Activated T-cell treated with anti-CD3 and anti-CD28 coated beads, Interleukin-2, amount 50 U/mL, for 1 hour (primary cell): Measurements from ENCODE around the gene TLR4.

ENCODE experiments used
- DNase-seq: peaks from one replicate; pipeline ENCODE4 v3.0.0-alpha.2; 2020

The TLR4 gene

DNA sequence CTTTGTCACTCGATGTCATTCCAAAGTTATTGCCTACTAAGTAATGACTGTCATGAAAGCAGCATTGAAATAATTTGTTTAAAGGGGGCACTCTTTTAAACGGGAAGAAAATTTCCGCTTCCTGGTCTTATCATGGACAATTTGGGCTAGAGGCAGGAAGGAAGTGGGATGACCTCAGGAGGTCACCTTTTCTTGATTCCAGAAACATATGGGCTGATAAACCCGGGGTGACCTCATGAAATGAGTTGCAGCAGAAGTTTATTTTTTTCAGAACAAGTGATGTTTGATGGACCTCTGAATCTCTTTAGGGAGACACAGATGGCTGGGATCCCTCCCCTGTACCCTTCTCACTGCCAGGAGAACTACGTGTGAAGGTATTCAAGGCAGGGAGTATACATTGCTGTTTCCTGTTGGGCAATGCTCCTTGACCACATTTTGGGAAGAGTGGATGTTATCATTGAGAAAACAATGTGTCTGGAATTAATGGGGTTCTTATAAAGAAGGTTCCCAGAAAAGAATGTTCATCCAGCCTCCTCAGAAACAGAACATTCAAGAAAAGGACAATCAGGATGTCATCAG is 11.3 kb downstream of the TLR4 start:
- DNase-seq = no peak

DNA sequence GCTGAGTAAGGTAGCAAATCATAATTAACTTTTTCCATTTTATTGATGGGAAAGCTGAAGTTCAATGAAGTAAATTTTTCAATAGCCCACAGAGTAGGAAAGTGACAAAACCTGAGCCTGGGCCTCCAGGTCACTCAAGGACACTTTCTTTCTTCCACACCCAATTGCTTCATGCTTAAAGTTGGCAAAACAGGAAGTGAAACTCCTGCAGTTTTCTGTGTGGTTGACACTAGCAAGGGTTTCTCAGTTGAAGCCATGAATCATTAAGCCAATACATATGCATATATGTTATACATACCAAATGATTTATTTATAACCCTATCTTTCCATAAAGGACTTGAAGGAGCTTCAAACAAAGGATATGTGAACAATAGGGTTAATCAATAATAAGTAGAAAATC is 13.9 kb downstream of the TLR4 start:
- no peak for DNase-seq

DNA sequence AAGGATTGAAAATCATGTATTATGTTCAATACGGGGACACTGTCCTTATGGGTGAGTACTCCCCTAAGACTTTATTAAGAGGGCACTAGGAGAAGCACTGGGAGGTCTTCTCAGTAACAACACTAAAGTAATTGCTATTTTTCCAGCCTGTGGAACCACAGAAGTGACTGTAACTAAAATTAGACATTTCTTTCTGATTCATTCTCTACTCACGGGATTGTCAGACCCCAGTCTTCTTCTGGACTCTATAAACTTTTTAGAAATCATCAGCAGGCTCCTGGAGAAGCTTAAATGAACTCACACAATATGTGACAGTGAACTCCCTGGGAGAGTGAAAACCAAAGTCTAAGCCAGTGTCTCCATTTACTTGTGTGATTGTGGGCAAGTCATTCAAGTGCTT is 14.5 kb downstream of the TLR4 start:
- DNase-seq = no peak

DNA sequence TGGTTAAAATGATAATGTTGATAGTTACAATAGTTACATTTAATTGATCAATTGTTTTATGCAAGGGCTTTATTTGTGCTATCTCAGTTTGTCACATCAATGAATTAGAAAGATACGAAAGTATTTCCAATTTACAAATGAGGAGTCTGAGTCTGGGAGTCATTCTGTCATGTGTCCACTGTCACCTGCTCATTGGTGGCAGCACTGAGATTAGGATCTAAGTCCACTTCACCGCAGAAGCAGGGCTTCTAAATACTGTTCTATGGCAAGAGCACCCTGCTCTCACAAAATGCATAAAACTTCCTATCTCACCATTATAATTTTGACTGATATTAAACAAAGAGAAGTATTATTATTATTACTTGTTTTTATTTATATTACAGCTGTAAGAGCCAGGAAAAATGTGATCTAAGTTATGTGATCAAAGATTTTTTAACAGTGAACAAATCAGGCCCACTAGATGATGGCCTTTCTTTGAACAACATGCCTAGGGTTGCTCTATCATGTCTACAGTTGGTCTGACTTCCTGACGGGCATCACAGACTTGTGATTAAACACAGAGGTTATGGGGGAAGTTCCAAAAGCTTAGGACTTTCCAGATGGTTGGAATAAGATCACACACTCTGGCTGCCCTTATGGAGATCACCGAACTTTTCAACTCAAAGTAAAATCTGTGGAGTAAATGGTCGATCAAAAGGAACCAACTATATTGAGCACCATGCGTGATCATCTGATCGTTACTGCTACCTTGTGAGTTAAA is 15.1 kb downstream of the TLR4 start:
- no peak for DNase-seq

DNA sequence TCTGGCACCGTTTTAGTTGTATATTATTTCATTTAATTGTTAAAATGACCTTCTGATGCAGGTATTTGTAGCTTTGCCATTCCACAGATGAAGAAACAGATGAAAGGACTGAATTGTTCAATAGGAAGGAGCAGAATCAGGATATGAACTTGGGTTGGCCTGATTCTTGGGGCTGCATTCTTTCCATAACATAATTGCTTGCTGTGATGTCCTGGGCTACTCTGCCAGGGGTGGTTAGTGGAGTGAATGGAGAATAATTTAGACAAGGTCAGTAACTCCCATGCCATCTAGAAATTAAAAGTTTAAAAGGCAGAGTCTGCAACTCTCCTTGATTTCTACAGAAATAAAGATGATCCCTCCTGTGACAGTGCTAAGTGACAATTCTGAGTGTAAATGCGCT is 15.9 kb downstream of the TLR4 start:
- no peak for DNase-seq

DNA sequence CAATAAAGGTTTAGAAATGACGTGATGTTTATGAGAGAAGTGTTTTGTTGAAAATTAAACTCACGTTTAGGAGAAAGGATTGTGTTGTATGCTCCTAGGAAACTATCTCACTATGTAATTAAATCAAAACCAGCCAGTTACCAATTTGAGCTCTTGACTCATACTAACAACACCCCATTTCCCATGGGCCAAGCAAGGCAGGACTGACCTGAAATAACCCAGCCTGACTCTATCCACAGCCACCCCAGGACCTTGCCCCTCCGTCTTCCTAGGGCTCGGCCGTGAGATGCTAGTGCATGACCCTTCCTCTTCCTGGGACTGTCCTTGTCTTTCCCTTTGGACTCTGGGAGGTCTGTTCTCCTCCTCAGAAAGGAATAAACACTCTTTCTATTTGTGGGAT is 16.4 kb downstream of the TLR4 start:
- no peak for DNase-seq

DNA sequence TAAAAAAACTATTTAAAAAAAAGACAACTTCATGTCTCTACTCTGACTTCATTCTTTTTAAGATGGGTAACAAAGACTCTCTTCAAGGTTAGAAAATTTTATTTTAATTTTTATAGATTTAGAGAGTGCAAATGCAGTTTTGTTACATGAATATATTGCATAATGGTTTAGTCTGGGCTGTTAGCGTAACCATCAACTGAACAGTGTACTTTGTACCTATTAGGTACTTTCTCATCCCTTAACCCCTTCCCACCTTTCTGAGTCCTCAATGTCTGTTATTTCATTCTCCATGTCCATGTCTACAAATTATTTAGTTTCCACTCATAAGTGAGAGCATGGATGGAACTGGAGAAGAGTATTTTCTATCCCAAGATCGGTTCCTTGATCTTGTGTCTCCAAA is 16.8 kb downstream of the TLR4 start:
- DNase-seq = no peak

DNA sequence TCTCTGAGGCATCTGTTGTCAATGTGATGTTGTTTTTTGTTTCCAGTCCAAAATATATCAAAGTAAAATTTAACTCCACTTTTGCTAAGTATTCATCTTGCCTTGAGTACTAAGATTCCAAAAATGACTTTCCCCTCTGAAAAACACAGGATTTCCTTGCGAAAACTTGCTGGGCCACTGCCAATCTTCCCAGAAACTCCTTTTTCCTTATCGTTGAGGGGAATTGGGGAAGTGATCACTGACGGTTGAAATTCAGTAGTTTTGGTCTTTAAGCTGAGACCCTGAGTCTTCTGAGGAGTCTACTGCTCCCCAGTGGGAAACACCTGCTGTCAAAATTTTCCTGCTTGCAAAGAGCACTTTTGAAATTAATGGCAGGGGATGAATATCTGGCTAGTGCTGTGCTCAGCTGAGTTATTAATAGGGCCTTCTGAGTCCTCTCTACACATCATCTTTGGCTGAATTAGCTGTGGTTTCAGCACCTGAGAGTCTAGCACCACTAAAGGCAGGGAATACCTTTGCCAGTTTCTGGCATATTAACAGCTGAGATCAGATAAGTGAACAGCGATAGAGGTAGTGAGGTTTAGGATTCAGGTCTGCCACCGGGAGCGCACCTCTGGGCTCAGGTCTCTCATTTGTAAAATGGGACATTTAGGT is 18.0 kb downstream of the TLR4 start:
- no peak for DNase-seq

DNA sequence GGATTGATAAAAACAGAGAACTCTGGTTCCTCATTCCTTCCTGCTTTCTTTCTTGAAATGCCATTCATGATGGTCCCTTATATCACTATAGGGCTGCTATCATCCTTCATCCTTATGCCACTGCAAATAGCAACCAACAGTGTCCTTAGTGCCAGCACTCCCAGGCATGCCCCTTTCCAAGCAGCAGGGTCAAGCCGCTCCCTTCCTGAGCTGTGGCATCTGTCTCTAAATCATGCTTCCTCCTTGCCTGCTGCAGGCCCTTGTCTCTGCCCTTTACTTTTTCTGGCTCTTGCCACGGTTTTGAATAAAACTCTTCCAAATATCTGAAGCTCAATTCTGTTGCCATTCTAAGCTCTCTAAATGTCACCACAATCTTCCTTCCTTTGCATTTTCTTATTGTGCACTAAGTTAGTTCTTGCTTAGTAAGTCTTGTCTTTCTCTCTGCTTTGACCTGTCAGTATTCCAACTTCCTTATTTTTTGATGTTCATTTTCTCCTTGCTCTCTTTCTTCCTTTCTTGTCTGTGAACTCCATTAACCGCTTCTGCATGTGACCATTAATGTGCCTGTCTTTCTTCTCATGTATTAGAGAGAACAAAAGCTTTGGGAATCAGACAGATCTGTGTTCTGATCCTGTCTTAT is 19.9 kb downstream of the TLR4 start:
- DNase-seq = no peak

DNA sequence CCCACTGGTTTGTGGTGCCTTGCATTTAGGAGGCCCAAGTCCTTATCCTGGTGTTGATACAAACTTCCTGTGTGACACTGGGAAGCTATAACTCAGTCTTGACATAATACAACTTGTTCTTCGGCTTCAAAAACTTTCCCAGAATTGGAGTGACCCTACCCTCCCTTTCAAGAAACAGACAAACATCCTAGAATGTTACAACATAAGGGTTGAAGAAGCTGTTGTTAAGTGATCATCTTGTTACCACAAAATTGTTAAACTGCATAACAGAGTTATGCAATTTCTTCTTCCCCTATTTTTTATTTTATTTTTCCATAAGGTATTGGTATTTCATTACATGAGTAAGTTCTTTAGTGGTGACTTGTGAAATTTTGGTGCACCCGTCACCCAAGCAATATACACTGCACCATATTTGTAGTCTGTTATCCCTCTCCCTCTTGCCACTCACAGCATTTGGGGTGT is 21.3 kb downstream of the TLR4 start:
- no peak for DNase-seq

DNA sequence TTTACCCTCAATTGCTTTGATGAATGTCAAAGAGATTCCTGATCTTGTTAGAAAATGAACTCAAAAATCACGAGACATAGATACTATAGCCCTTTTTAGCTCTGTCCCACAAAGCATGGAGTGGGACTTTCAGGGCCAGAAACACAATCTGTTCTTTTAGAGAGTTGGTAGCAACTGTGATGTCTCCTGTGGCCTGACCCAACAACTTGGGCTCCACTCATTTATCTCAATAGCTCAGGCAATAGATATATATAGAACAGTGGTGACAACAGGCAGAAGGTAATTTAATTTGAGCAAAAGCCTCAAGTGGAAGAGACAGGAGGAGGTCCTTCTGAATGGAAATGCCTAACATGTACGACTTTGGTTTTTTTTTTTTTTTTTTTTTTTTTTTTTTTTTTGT is 25.2 kb downstream of the TLR4 start:
- DNase-seq = no peak

DNA sequence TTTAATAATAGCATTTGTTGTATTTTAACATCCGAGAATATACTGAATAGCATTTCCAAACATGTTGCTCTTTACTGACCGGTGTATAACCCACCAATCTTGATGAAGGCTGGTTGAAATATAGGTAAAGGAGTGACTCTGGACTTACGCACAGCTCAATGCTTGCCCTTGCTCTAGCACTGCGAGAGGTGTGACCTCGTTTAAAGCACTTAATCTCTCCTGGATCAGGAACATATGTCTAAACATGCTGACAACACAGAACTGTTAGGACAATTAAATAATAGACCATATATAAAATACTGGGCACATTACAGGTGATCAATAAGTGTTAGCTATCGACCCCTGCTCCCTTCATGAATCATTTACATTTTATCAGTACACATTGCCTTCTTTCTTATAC is 28.3 kb downstream of the TLR4 start:
- DNase-seq = no peak

DNA sequence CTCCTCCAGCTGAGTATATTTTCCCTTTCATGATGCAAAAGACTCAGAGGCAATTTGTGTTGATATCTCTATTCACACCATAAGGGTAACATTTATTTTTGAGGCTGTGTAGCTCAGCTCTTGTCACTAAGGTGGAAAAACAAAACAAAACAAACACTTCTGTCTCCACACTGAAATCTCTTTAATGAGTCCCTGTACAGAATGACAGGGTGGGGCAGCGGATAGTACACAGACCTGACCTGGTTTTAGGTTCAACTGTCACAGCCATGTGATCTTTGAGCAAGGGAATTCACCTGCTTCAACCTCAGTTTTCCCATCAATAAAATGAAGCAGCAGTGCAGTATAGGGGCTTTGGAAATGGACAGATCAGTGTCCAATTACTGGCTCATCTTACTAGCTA is 29.3 kb downstream of the TLR4 start:
- no peak for DNase-seq

DNA sequence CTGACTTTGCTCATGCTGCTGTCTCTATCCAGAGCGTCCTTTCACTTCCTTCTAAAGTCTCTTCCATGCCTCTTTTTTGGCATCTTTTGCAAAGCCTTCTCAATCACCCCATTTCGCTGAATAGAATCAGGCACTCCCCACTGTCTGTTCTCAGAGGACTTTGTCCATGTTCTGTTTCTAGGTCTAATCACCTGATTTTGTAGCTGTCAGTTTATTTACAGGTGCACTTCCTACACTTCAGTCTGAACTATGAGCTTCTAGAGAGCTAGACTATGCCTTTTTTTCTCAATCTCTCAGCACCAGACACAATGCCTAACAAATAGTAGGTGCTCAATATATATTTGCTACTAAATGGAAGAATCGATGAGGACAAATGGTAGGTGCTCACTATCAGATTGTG is 29.9 kb downstream of the TLR4 start:
- no peak for DNase-seq

DNA sequence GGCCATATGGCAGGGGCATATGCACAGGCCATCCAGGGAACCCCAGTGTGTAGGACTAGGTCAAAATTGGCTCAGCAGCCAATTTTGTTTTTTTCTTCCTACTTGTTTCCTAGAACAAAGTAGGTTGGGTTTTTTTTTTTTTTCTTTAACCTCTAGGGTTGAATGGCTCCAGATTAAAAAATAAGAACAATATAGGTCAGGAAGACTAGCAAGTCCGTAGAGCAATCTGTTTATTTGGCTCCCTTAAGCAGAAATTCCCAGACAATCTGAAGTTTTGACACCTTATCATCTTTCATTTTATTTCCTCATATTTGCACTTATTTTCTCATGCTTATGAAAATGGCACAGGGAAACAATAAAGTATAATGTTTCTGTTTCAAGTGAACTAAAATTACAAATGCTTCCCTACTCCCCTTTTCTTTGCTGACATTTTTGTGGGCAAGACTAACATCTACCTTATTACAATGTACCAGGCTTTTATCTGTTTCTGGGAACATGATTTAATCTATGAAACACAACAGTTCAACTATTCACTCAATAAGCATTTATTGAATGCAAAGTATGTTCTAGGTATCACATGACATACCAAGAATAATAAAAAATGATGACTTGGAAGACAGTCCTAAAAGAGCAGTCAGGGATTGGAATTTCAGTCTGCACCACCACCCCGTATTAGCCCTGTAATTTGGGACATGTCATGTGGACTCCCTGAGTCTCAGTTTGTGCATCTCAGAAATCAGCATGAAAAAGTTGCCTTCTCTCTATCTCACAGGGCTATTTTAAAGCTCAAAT is 30.5 kb downstream of the TLR4 start:
- DNase-seq = no peak

DNA sequence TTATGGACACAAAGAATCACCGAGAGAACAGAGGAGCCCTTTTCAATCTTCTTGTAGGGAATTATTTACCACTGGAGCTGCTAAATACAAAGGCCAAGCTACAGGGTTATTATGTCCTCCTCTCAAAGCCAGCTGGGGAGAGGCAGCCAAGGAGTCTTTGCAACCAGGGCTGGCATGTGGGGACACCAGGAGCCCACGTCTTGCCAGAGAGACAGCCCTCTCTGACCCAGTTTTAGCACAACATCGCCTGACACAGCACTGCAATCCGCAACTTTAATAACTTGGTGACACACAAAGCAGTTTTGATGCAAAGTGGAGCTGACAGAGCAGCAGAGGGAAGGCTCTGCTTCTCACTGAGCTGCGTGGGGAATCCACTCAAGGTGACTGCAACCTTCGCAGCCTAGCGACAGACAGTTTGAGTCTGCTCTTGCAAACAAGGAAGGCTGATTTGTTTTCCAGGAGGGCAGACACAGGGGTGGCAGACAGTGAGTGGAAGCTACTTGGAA is 33.6 kb downstream of the TLR4 start:
- DNase-seq = no peak

DNA sequence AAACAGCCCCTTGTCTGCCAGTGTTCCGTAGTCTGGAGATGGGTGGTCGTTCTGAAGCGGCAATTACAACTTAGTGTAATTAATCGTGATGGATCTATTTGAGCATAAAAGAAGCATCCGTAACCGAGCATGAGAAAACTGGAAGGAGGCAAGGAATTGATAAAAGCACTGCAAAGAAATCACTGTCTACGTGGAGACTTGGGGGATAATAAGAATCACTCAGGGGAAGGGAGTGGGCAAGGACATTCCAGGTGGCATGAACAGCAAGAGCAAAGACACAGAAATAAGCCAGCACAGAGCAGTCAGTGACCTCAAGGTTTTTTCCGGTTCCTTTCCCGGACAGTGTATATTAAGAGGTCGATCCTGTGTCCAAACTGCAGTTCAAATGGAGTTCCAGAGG is 35.0 kb downstream of the TLR4 start:
- no peak for DNase-seq

DNA sequence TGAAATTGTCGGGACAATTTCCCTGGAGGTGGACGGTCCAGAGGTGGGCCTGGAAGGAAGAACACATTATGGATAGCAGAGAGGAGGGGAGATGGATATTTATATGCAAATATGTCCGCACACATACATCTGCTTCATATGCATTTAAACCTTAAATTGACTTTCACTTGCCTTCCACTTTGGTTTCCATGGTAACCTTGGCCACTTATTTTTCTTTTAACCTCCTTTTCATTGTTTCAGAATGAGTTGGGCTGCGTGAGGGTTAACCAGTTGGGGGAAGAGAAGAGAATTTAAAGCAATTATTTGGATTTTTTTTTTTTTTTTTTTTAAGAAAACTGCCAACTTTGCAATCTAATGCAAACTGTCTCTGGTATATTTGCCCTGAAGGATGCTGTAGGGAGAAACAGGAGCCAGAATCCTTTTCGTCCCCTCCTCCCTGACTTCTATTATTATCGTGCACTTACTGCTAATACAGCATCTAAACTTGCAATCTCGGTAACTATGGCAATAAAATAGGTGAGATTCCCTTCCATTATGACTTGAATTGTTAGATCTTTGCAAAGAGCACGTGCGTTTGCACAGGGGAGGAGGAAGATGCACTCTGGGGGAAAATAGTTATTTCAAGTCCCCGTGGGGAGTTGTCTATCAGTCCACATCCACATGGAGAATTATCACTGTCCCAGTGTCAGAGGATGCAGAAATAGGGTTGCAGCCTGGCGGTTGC is 35.6 kb downstream of the TLR4 start:
- no peak for DNase-seq

DNA sequence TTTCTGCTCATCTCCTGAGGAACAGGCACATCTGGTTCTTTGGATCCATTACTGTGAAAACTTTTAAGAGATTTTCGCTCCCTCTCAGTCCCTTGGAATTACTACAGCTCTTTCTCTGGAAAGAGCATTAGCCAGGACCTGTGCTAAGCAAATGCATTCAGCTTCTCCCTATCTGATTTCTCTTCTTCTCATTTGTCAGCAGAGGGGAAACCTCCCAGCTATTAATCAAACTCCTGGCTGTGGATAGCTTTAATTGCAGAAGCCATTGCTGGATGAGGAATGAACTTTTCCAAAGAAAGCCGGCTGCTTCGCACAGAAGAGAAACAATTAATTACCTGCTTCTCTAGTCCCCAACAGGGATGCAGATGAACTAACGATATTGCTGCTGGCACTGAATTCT is 37.9 kb downstream of the TLR4 start:
- DNase-seq = no peak

DNA sequence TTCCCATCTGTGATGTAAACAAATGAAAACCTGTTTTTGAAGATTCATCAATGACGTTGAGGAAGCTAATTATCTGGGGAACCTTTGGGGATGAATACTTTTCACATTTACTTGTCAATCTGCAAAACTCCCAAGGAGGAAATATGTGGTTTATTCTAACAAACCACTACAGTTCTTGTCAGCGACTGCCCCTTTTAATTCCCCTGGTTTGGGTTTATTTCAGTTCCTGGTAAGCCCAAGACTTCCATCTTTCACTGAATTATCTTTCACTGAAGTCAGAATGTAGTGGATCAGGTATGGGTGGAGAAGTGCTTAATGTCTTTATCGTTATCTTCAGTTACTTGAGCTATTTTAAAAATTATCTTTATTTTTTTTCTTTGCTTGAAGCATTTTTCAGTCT is 40.2 kb downstream of the TLR4 start:
- DNase-seq = no peak

DNA sequence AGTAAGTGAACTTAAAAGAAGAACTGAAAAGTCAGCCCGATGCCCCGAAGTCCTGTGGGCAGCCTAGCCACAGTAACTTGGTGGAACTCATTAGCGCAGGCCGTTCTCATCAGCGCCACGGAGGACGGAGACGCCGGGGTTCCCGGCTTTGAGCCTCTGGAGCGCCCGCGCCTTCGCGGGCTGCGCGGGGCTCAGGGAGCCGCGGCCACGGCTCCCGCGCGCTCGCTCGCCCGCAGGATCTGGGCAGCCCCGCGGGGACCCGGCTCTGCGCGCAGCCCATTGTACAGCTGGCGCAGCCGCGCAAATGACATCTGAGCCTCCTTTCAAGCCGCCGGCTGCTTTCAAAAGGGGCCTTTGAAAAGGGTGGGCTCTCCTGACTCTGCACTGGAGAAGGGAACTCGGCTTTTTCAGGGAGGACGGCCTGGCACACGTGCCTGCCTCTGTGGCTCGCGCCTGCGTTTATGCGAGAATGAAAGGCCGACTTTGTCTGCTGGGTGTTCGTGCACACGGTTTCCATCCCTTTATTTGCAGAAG is 40.7 kb downstream of the TLR4 start:
- no peak for DNase-seq

DNA sequence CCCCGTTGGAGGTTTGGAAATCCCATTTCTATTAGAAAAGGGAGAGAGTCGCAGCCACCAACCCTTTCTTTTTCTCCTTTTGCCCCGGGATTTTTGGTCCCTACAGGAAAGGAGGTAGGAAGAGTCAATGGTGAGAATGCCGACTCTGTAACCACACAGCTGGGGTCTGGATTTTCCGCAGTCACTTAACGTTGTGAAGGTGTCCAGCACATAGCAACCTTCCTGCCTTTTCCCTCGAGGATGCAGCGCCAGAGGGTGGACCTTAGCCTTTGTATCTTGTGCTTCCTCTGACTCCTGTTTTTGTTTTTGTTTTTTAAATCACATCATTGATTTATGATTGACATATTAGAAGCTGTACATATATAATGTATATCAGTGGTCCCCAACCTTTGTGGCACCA is 41.4 kb downstream of the TLR4 start:
- no peak for DNase-seq
